K562 (cell line): Measurements from ENCODE around the gene RAD52. TPM values are rescaled to one million over a fixed set of nuclear protein-coding genes. Genes with fewer than 3 reads are reported as not detected.

Experiments
- CBFA2T3 ChIP-seq: fragments of 450-650 bp; IDR thresholded peaks from 2 replicates; pipeline ENCODE4 v1.6.1; 2017
- CHD1 ChIP-seq: fragments of 200-600 bp; sonication (generic); IDR thresholded peaks from one replicate; pipeline ENCODE4 v1.6.1; 2012; ENCODE audit warnings: mild to moderate bottlenecking, moderate library complexity, low read length, inconsistent platforms
- EP400 ChIP-seq: fragments of 450-650 bp; IDR thresholded peaks from 2 replicates; pipeline ENCODE4 v1.6.1; 2017; ENCODE audit warnings: antibody characterized with exemption, mild to moderate bottlenecking, moderate library complexity
- HNRNPK ChIP-seq: fragments of 200-400 bp; formaldehyde crosslinking; IDR thresholded peaks from one replicate; pipeline ENCODE4 v1.6.1; 2018; ENCODE audit warnings: mild to moderate bottlenecking, low read depth, low read length; ENCODE audit not compliant: poor library complexity, severe bottlenecking
- HNRNPL ChIP-seq: fragments of 200-400 bp; formaldehyde crosslinking; IDR thresholded peaks from 2 replicates; pipeline ENCODE4 v1.6.1; 2017; ENCODE audit warnings: low read depth, mild to moderate bottlenecking, low read length
- PCBP1 ChIP-seq: fragments of 200-400 bp; formaldehyde crosslinking; IDR thresholded peaks from 2 replicates; pipeline ENCODE4 v1.6.1; 2018; ENCODE audit warnings: mild to moderate bottlenecking, low read depth, low read length; ENCODE audit not compliant: poor library complexity, severe bottlenecking
- POLR2AphosphoS5 ChIP-seq: IDR thresholded peaks from 2 replicates; pipeline ENCODE4 v1.6.1; 2011; ENCODE audit warnings: mild to moderate bottlenecking, low read depth, low read length, moderate library complexity; ENCODE audit not compliant: control insufficient read depth, insufficient read depth
- POLR2H ChIP-seq: IDR thresholded peaks from 2 replicates; pipeline ENCODE4 v1.6.1; 2016; ENCODE audit warnings: missing genetic modification characterization, low read depth, mild to moderate bottlenecking, control low read depth, missing compliant biosample characterization, moderate library complexity
- PRMT5 ChIP-seq: sonication (generic); formaldehyde crosslinking; IDR thresholded peaks from 2 replicates; pipeline ENCODE4 v1.5.0; 2020; ENCODE audit warnings: missing genetic modification reagents
- PTRF ChIP-seq: fragments of 450-650 bp; IDR thresholded peaks from 2 replicates; pipeline ENCODE4 v1.6.1; 2016; ENCODE audit warnings: mild to moderate bottlenecking, missing genetic modification characterization, missing compliant biosample characterization
- RFX5 ChIP-seq: IDR thresholded peaks from 2 replicates; pipeline ENCODE4 v1.6.1; 2011; ENCODE audit warnings: low read depth, mild to moderate bottlenecking, improper control_type of control experiment, low read length
- SIN3A ChIP-seq, 2 experiments: fragments of 150-350 bp in 1 of 2; IDR thresholded peaks; 2 replicates each; pipeline ENCODE4 v1.6.1; 2011 to 2016; ENCODE audit warnings: borderline replicate concordance in 2 of 2, low read depth in 2 of 2, low read length in 2 of 2, mild to moderate bottlenecking in 2 of 2, moderate library complexity in 2 of 2; ENCODE audit not compliant: control insufficient read depth in 1 of 2
- SPI1 ChIP-seq: IDR thresholded peaks from 2 replicates; pipeline ENCODE4 v1.6.1; 2011; ENCODE audit warnings: low read depth, low read length, control low read depth, borderline replicate concordance
- SREBF1 ChIP-seq: fragments of 150-350 bp; IDR thresholded peaks from 2 replicates; pipeline ENCODE4 v1.6.1; 2014; ENCODE audit warnings: antibody characterized with exemption, low read depth, low read length, borderline replicate concordance
- TEAD2 ChIP-seq: fragments of 450-650 bp; IDR thresholded peaks from 2 replicates; pipeline ENCODE4 v1.6.1; 2016; ENCODE audit warnings: missing genetic modification characterization, control low read depth, missing compliant biosample characterization
- TOE1 ChIP-seq, 2 experiments: fragments of 450-650 bp in 1 of 2; sonication (generic) in 1 of 2; formaldehyde crosslinking in 1 of 2; IDR thresholded peaks; 2 replicates each; pipeline versions ENCODE4 v1.7.1 to v1.8.0; 2016 to 2022; ENCODE audit warnings: borderline replicate concordance in 2 of 2, mild to moderate bottlenecking in 2 of 2, antibody characterized with exemption in 1 of 2, inconsistent platforms in 1 of 2, low read depth in 1 of 2, missing genetic modification reagents in 1 of 2, moderate library complexity in 1 of 2
- ZBTB7A ChIP-seq: IDR thresholded peaks from 2 replicates; pipeline ENCODE4 v1.6.1; 2011; ENCODE audit warnings: low read depth, mild to moderate bottlenecking, low read length, moderate library complexity, borderline replicate concordance; ENCODE audit not compliant: control insufficient read depth
- polyA plus RNA-seq, 8 experiments: library from polyadenylated mRNA; depleted of rRNA in 4 of 8; stranded (reverse) in 5 of 8; unstranded in 3 of 8; fragments of >200 nt; fragmentation: Nextera tagmentation in 2 of 8; fragmentation: Illumina TruSeq in 1 of 8; extraction: Ambion mirVana in 2 of 8; extraction: Trizol in 1 of 8; gene quantifications; 2 replicates each; pipeline versions ENCODE4 v1.2.1 to v1.2.3, GENCODE V29; 2011 to 2014; ENCODE audit warnings: inconsistent platforms in 1 of 8, missing spikeins in 1 of 8
- total RNA-seq, 7 experiments: library from RNA; depleted of rRNA in 6 of 7; stranded (reverse); fragments of >200 nt in 6 of 7; fragmentation: Illumina TruSeq in 2 of 7; extraction: Trizol in 2 of 7; gene quantifications; 2 replicates each; pipeline versions ENCODE4 v1.2.1 to v1.2.3, GENCODE V29; 2011 to 2021; ENCODE audit warnings: low replicate concordance in 1 of 7
- TF ChIP-seq, protein P1 (sequence below), 2 experiments: IDR thresholded peaks; 2 replicates each; pipeline ENCODE4 v1.6.1; 2012; ENCODE audit warnings: improper control_type of control experiment in 2 of 2, low read depth in 2 of 2, low read length in 2 of 2, borderline replicate concordance in 1 of 2
- TF ChIP-seq, protein P2 (sequence below): fragments of 450-650 bp; IDR thresholded peaks from 2 replicates; pipeline ENCODE4 v1.6.1; 2016; ENCODE audit warnings: antibody characterized with exemption
- TF ChIP-seq, protein P3 (sequence below): sonication (generic); formaldehyde crosslinking; IDR thresholded peaks from 2 replicates; pipeline ENCODE4 v1.8.1; 2023; ENCODE audit warnings: mild to moderate bottlenecking, missing genetic modification reagents

Gene RAD52
- total and polyA plus RNA-seq, 9 of the 15 experiments (the other 6 are each of a cell fraction or from before 2014, with no cell fraction given) = 1.3 to 15.9 (median 9.3) TPM

DNA sequence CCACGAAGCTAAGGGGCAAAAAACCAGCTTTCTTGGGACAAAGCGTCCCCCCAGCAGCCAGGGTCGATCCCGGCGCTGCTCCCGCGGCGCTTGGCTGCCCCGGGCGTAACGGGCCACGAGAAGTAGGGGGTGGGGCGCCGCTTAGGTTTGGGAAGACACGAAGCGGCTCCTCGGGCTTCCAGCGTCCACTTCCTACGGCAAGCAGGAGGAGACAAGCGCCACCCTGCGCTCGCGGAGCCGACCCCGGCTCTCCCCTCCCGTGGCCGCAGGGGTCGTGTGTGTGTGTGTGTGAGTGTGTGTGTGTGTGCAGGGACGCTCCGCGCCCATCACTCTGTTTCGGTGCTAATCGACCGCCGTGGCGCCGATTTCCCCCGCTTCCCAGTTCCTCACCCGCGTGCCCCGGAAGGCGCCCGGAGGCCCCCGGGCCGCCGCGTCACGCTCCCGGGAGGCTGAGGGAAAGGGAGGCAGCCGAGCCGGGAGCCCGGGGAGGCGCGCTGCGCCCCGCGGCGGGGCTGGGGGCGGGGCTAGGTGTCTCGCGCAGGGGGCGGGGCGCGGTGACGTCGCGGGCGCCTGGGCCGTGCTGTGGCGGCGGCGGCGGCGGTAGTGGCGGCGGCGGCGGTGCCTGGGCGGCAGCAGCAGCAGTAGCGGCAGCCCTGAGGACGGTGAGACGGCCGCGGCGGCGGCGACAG lies 41.3 kb upstream of the RAD52 start, which contains the start of gene ERC1 (continued):
- TF ChIP-seq, protein P1, sequence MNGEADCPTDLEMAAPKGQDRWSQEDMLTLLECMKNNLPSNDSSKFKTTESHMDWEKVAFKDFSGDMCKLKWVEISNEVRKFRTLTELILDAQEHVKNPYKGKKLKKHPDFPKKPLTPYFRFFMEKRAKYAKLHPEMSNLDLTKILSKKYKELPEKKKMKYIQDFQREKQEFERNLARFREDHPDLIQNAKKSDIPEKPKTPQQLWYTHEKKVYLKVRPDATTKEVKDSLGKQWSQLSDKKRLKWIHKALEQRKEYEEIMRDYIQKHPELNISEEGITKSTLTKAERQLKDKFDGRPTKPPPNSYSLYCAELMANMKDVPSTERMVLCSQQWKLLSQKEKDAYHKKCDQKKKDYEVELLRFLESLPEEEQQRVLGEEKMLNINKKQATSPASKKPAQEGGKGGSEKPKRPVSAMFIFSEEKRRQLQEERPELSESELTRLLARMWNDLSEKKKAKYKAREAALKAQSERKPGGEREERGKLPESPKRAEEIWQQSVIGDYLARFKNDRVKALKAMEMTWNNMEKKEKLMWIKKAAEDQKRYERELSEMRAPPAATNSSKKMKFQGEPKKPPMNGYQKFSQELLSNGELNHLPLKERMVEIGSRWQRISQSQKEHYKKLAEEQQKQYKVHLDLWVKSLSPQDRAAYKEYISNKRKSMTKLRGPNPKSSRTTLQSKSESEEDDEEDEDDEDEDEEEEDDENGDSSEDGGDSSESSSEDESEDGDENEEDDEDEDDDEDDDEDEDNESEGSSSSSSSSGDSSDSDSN (IDR thresholded peaks at IDR 0.05; ENCODE audit: borderline replicate concordance in 1 of 2, low read depth in 2 of 2, low read length in 2 of 2) = peak in 1 of 2 experiments; percentile 73; a peak in 3 of 4 replicates
- TF ChIP-seq RFX5 (no peak), ZBTB7A (peak; percentile 78; the same call in 1 of the 2 replicates), SREBF1 (no peak), EP400 (peak; percentile 92), PTRF (no peak), TOE1 (IDR thresholded peaks at IDR 0.05; ENCODE audit: borderline replicate concordance) (peak; percentile 87), TOE1 (CRISPR knock-in tag; IDR thresholded peaks at IDR 0.05; ENCODE audit: borderline replicate concordance, low read depth) (no peak), PRMT5 (no peak), CBFA2T3 (0 out of 2 replicates have a peak, but pooled peaks have one; percentile 15), POLR2H (no peak; the same call in 1 of the 2 replicates), SIN3A (IDR thresholded peaks at IDR 0.05; ENCODE audit: borderline replicate concordance in 2 of 2, control insufficient read depth in 1 of 2, low read depth in 2 of 2, low read length in 2 of 2) (peak in 1 of 2 experiments; percentile 23; a peak in 1 of 4 replicates), HNRNPL (no peak), POLR2AphosphoS5 (peak; percentile 53), HNRNPK (no peak), SPI1 (peak; percentile 12; the same call in 1 of the 2 replicates), TEAD2 (tag) (no peak), CHD1 (peak; percentile 69), PCBP1 (peak; percentile 28)
- TF ChIP-seq, protein P2, sequence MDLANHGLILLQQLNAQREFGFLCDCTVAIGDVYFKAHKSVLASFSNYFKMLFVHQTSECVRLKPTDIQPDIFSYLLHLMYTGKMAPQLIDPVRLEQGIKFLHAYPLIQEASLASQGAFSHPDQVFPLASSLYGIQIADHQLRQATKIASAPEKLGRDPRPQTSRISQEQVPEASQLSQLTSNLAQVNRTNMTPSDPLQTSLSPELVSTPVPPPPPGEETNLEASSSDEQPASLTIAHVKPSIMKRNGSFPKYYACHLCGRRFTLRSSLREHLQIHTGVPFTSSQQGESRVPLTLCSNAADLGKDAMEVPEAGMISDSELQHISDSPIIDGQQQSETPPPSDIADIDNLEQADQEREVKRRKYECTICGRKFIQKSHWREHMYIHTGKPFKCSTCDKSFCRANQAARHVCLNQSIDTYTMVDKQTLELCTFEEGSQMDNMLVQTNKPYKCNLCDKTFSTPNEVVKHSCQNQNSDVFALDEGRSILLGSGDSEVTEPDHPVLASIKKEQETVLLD = peak; percentile 79
- TF ChIP-seq, protein P3, sequence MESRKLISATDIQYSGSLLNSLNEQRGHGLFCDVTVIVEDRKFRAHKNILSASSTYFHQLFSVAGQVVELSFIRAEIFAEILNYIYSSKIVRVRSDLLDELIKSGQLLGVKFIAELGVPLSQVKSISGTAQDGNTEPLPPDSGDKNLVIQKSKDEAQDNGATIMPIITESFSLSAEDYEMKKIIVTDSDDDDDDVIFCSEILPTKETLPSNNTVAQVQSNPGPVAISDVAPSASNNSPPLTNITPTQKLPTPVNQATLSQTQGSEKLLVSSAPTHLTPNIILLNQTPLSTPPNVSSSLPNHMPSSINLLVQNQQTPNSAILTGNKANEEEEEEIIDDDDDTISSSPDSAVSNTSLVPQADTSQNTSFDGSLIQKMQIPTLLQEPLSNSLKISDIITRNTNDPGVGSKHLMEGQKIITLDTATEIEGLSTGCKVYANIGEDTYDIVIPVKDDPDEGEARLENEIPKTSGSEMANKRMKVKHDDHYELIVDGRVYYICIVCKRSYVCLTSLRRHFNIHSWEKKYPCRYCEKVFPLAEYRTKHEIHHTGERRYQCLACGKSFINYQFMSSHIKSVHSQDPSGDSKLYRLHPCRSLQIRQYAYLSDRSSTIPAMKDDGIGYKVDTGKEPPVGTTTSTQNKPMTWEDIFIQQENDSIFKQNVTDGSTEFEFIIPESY (CRISPR knock-in tag) = peak; percentile 28; the same call in 1 of the 2 replicates
